Measurements from ENCODE around the gene SKIDA1. TPM values are rescaled to one million over a fixed set of nuclear protein-coding genes. Genes with fewer than 3 reads are reported as not detected.

Gene SKIDA1
- total and polyA plus RNA-seq, 2 of the 4 experiments (the other 2 are of a cell fraction), result 0.36 to 0.72 TPM

- Histone ChIP-seq H2AK5ac (ENCODE audit: low read depth, low read length) (no peak overlapping the region), H4K8ac (ENCODE audit: low read depth in 2 of 2, low read length in 2 of 2) (no peak overlapping the region), H3K4me1 (ENCODE audit: control insufficient read depth, insufficient read depth, low read length) (no peaks in the 10 kb centered on the region), H2BK15ac (ENCODE audit: low read depth, low read length) (no peak overlapping the region), H3K4me2 (ENCODE audit: low read depth, low read length) (no peak overlapping the region), H3K18ac (ENCODE audit: low read depth, low read length) (no peak overlapping the region), H2BK5ac (ENCODE audit: low read depth, low read length, poor library complexity, severe bottlenecking) (no peak overlapping the region), H3K23ac (ENCODE audit: low read depth, low read length) (no peak overlapping the region), H3K9me1 (ENCODE audit: insufficient read depth, low read length) (no peaks in the 10 kb centered on the region), H3K4me3 (ENCODE audit: insufficient read depth, low read depth, low read length) (no peak overlapping the region), H3K36me3 (ENCODE audit: control insufficient read depth, insufficient read depth, low read length) (no peaks in the 10 kb centered on the region), H4K91ac (ENCODE audit: insufficient read depth, low read depth, low read length) (no peak overlapping the region), H2BK20ac (ENCODE audit: low read depth, low read length) (no peak overlapping the region), H3K14ac (replicated peaks; ENCODE audit: low read depth, low read length) (no peak overlapping the region), H4K5ac (ENCODE audit: low read depth, low read length) (no peak overlapping the region), H3K27ac (ENCODE audit: insufficient read depth, low read length) (no peak overlapping the region), H3K79me1 (ENCODE audit: low read depth in 1 of 2, low read length in 2 of 2) (no peaks in the 10 kb centered on the region), H3K56ac (ENCODE audit: extremely low read depth, insufficient read depth, low read length) (no peak overlapping the region), H2BK120ac (ENCODE audit: low read depth, low read length) (no peak overlapping the region), H4K20me1 (ENCODE audit: insufficient read depth, low read length) (no peaks in the 10 kb centered on the region), H3K27me3 (ENCODE audit: control insufficient read depth, insufficient read depth, low read length) (no peaks in the 10 kb centered on the region), H2AK9ac (replicated peaks; ENCODE audit: low read depth, low read length, poor library complexity) (no peak overlapping the region), H3K9me3 (ENCODE audit: control insufficient read depth, insufficient read depth, low read length) (no peaks in the 10 kb centered on the region), H3K4ac (ENCODE audit: low read depth, low read length) (no peak overlapping the region), H3K9ac (ENCODE audit: low read depth, low read length) (no peak overlapping the region), H2AFZ (replicated peaks; ENCODE audit: low read length, poor library complexity) (no peak overlapping the region)
- CTCF ChIA-PET, result no interaction called here
- dilution Hi-C loops (cut with HindIII; ENCODE audit: low sequenced_read_pairs, unreplicated experiment), result no loop called here
- POLR2A ChIA-PET (ENCODE audit: unreplicated experiment), result no interaction called here
- in situ Hi-C loops (cut with MboI; ENCODE audit: low sequenced_read_pairs), result no loop called here
- WGBS, 2 experiments (ENCODE audit: extremely low coverage in 2 of 2, insufficient read length in 1 of 2), result no CpG with 5 or more reads among the region's 3 CpGs
- no peak for ATAC-seq (ENCODE audit: low read depth)
- intact Hi-C loops (cut with micrococcal nuclease), result no loop called here
- TF ChIP-seq, protein P1, sequence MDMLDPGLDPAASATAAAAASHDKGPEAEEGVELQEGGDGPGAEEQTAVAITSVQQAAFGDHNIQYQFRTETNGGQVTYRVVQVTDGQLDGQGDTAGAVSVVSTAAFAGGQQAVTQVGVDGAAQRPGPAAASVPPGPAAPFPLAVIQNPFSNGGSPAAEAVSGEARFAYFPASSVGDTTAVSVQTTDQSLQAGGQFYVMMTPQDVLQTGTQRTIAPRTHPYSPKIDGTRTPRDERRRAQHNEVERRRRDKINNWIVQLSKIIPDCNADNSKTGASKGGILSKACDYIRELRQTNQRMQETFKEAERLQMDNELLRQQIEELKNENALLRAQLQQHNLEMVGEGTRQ (IDR thresholded peaks at IDR 0.05; ENCODE audit: low read depth, low read length), result no peak
- no peak for TF ChIP-seq BHLHE40 (IDR thresholded peaks at IDR 0.05; ENCODE audit: low read depth, low read length)
- no peak for TF ChIP-seq SMC3 (IDR thresholded peaks at IDR 0.05; ENCODE audit: low read depth, low read length)
- TF ChIP-seq, protein P2, sequence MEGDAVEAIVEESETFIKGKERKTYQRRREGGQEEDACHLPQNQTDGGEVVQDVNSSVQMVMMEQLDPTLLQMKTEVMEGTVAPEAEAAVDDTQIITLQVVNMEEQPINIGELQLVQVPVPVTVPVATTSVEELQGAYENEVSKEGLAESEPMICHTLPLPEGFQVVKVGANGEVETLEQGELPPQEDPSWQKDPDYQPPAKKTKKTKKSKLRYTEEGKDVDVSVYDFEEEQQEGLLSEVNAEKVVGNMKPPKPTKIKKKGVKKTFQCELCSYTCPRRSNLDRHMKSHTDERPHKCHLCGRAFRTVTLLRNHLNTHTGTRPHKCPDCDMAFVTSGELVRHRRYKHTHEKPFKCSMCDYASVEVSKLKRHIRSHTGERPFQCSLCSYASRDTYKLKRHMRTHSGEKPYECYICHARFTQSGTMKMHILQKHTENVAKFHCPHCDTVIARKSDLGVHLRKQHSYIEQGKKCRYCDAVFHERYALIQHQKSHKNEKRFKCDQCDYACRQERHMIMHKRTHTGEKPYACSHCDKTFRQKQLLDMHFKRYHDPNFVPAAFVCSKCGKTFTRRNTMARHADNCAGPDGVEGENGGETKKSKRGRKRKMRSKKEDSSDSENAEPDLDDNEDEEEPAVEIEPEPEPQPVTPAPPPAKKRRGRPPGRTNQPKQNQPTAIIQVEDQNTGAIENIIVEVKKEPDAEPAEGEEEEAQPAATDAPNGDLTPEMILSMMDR (conservative IDR thresholded peaks at IDR 0.05; ENCODE audit: low read depth, low read length), result no peak
- TF ChIP-seq NFE2L2 (IDR thresholded peaks at IDR 0.05; ENCODE audit: low read depth, low read length), result no peak
- no peak for TF ChIP-seq MAFK (IDR thresholded peaks at IDR 0.05; ENCODE audit: low read depth, low read length)
- TF ChIP-seq MAZ (IDR thresholded peaks at IDR 0.05; ENCODE audit: borderline replicate concordance, low read depth, low read length), result no peak
- no peak for TF ChIP-seq POLR2A (IDR thresholded peaks at IDR 0.05; ENCODE audit: low read depth, low read length)
- DNase-seq, result no peak
- BruUV-seq (replicated peaks), result no TSS peak
Observed at GRCh38 chr10:21468086-21468485, 57.4 kb downstream of the SKIDA1 start.
